Stimulated activated effector memory CD8-positive, alpha-beta T cell treated with anti-CD3 and anti-CD28 coated beads, Interleukin-12 subunit alpha, Interleukin-12 subunit beta, amount 100 ng/mL, for 72 hours (primary cell): ENCODE data around the gene SDCCAG8.
"Not testable (repeated sequence)": the region's sequence is repeated elsewhere in the genome, so short reads cannot be mapped to it uniquely, and the experiment has no call there.

Experiments used
- ATAC-seq: fragments of 150-1000 bp; cut with Tn5 transposase; 2 replicates; pipeline ENCODE4 v1.10.0; 2021
- DNase-seq, 2 donors: peaks; one replicate each; pipeline ENCODE4 v3.0.0; 2021 to 2022; ENCODE audit warnings: low spot score in 2 of 2
- H3K27ac Mint-ChIP-seq: one replicate; pipeline ENCODE4 v1.8.0; 2022; ENCODE audit warnings: mild to moderate bottlenecking, mixed read lengths
- H3K36me3 Mint-ChIP-seq: one replicate; pipeline ENCODE4 v1.8.0; 2022; ENCODE audit warnings: mild to moderate bottlenecking, mixed read lengths
- H3K4me1 Mint-ChIP-seq: one replicate; pipeline ENCODE4 v1.8.0; 2022; ENCODE audit warnings: mixed read lengths
- H3K4me3 Mint-ChIP-seq: one replicate; pipeline ENCODE4 v1.8.0; 2022; ENCODE audit warnings: mild to moderate bottlenecking, mixed read lengths
- H3K9me3 Mint-ChIP-seq: one replicate; pipeline ENCODE4 v1.8.0; 2022; ENCODE audit warnings: mixed read lengths

The SDCCAG8 gene

GRCh38 chr1:243323491-243323890 lies 67.7 kb downstream of the SDCCAG8 start:
- Mint-ChIP-seq H3K4me3 (no peak overlapping the region), H3K27ac (no peak overlapping the region), H3K4me1 (no peaks in the 10 kb centered on the region), H3K36me3 (no peaks in the 10 kb centered on the region), H3K9me3 (no peaks in the 10 kb centered on the region)
- ATAC-seq (no peak), DNase-seq (no peak)

GRCh38 chr1:243325305-243325890 lies 69.6 kb downstream of the SDCCAG8 start:
- DNase-seq = no peak
- H3K27ac Mint-ChIP-seq = no peak overlapping the region
- ATAC-seq = no peak
- no peaks in the 10 kb centered on the region for H3K36me3 Mint-ChIP-seq
- H3K4me3 Mint-ChIP-seq = no peak overlapping the region
- no peaks in the 10 kb centered on the region for H3K4me1 Mint-ChIP-seq
- no peaks in the 10 kb centered on the region for H3K9me3 Mint-ChIP-seq

- Mint-ChIP-seq H3K36me3 (peaks cover 10% of the 10 kb centered on the region), H3K4me3 (no peak overlapping the region), H3K9me3 (no peaks in the 10 kb centered on the region), H3K27ac (no peak overlapping the region), H3K4me1 (no peaks in the 10 kb centered on the region)
- DNase-seq (no peak), ATAC-seq (no peak)
Observed at GRCh38 chr1:243332440-243332839, 76.6 kb downstream of the SDCCAG8 start.

GRCh38 chr1:243335292-243335691 lies 79.5 kb downstream of the SDCCAG8 start:
- no peaks in the 10 kb centered on the region for H3K4me1 Mint-ChIP-seq
- H3K4me3 Mint-ChIP-seq = no peak overlapping the region
- ATAC-seq (no peak), DNase-seq (no peak)
- H3K9me3 Mint-ChIP-seq = no peaks in the 10 kb centered on the region
- peaks cover 10% of the 10 kb centered on the region for H3K36me3 Mint-ChIP-seq
- no peak overlapping the region for H3K27ac Mint-ChIP-seq

- H3K4me1 Mint-ChIP-seq = no peaks in the 10 kb centered on the region
- ATAC-seq = no peak
Observed at GRCh38 chr1:243336163-243336562, 80.3 kb downstream of the SDCCAG8 start.

GRCh38 chr1:243338848-243339247 lies 83.0 kb downstream of the SDCCAG8 start:
- not testable (repeated sequence) for H3K9me3 Mint-ChIP-seq, H3K4me3 Mint-ChIP-seq, H3K4me1 Mint-ChIP-seq, ATAC-seq, H3K36me3 Mint-ChIP-seq, DNase-seq, H3K27ac Mint-ChIP-seq

More at GRCh38 chr1:243336163-243336562, 80.3 kb downstream of the SDCCAG8 start:
- H3K27ac Mint-ChIP-seq = no peak overlapping the region
- H3K36me3 Mint-ChIP-seq = peaks cover 10% of the 10 kb centered on the region
- no peaks in the 10 kb centered on the region for H3K9me3 Mint-ChIP-seq
- no peak for DNase-seq
- no peak overlapping the region for H3K4me3 Mint-ChIP-seq

- no peak overlapping the region for H3K4me3 Mint-ChIP-seq
- H3K4me1 Mint-ChIP-seq = peaks cover 5% of the 10 kb centered on the region
- no peak for DNase-seq
- ATAC-seq = no peak
- no peaks in the 10 kb centered on the region for H3K36me3 Mint-ChIP-seq
- no peak overlapping the region for H3K27ac Mint-ChIP-seq
- H3K9me3 Mint-ChIP-seq = no peaks in the 10 kb centered on the region
Observed at GRCh38 chr1:243341074-243341473, 85.2 kb downstream of the SDCCAG8 start.

- no peaks in the 10 kb centered on the region for H3K9me3 Mint-ChIP-seq
- no peak for DNase-seq
- peaks cover 12% of the 10 kb centered on the region for H3K36me3 Mint-ChIP-seq
- H3K4me1 Mint-ChIP-seq = peaks cover 5% of the 10 kb centered on the region
- no peak overlapping the region for H3K4me3 Mint-ChIP-seq
- no peak overlapping the region for H3K27ac Mint-ChIP-seq
- no peak for ATAC-seq
Observed at GRCh38 chr1:243343970-243344937, 88.4 kb downstream of the SDCCAG8 start.

- no peaks in the 10 kb centered on the region for H3K9me3 Mint-ChIP-seq
- no peak overlapping the region for H3K27ac Mint-ChIP-seq
- H3K4me1 Mint-ChIP-seq = peaks cover 5% of the 10 kb centered on the region
- H3K36me3 Mint-ChIP-seq = peaks cover 12% of the 10 kb centered on the region
- no peak overlapping the region for H3K4me3 Mint-ChIP-seq
- DNase-seq (no peak), ATAC-seq (no peak)
Observed at GRCh38 chr1:243345205-243345604, 89.4 kb downstream of the SDCCAG8 start.

- Mint-ChIP-seq H3K36me3 (peaks cover 12% of the 10 kb centered on the region), H3K9me3 (no peaks in the 10 kb centered on the region), H3K4me3 (no peak overlapping the region), H3K27ac (no peak overlapping the region), H3K4me1 (peaks cover 5% of the 10 kb centered on the region)
- DNase-seq (no peak), ATAC-seq (no peak)
Observed at GRCh38 chr1:243346016-243346415, 90.2 kb downstream of the SDCCAG8 start.

- DNase-seq (no peak), ATAC-seq (no peak)
- H3K9me3 Mint-ChIP-seq = no peaks in the 10 kb centered on the region
- H3K4me1 Mint-ChIP-seq = peaks cover 5% of the 10 kb centered on the region
- H3K27ac Mint-ChIP-seq = no peak overlapping the region
- H3K4me3 Mint-ChIP-seq = no peak overlapping the region
- peaks cover 12% of the 10 kb centered on the region for H3K36me3 Mint-ChIP-seq
Observed at GRCh38 chr1:243346468-243346867, 90.6 kb downstream of the SDCCAG8 start.

GRCh38 chr1:243348331-243348730 lies 92.5 kb downstream of the SDCCAG8 start:
- Mint-ChIP-seq H3K4me3 (no peak overlapping the region), H3K36me3 (peaks cover 12% of the 10 kb centered on the region), H3K9me3 (no peaks in the 10 kb centered on the region), H3K4me1 (peaks cover 5% of the 10 kb centered on the region), H3K27ac (no peak overlapping the region)
- ATAC-seq (no peak), DNase-seq (no peak)

- Mint-ChIP-seq H3K27ac (no peak overlapping the region), H3K9me3 (no peaks in the 10 kb centered on the region), H3K4me1 (peaks cover 2% of the 10 kb centered on the region), H3K4me3 (no peak overlapping the region), H3K36me3 (peaks cover 12% of the 10 kb centered on the region)
- ATAC-seq (no peak), DNase-seq (no peak)
Observed at GRCh38 chr1:243349128-243349527, 93.3 kb downstream of the SDCCAG8 start.

GRCh38 chr1:243351337-243351736 lies 95.5 kb downstream of the SDCCAG8 start:
- no peak for DNase-seq
- no peak overlapping the region for H3K27ac Mint-ChIP-seq
- peaks cover 11% of the 10 kb centered on the region for H3K4me1 Mint-ChIP-seq
- H3K9me3 Mint-ChIP-seq = no peaks in the 10 kb centered on the region
- no peak overlapping the region for H3K4me3 Mint-ChIP-seq
- no peak for ATAC-seq
- H3K36me3 Mint-ChIP-seq = peaks cover 12% of the 10 kb centered on the region

GRCh38 chr1:243354511-243355153 lies 98.8 kb downstream of the SDCCAG8 start:
- H3K27ac Mint-ChIP-seq = peak overlapping the region; percentile 65
- peaks cover 11% of the 10 kb centered on the region for H3K4me1 Mint-ChIP-seq
- H3K9me3 Mint-ChIP-seq = no peaks in the 10 kb centered on the region
- no peaks in the 10 kb centered on the region for H3K36me3 Mint-ChIP-seq
- ATAC-seq = peak; percentile 71
- H3K4me3 Mint-ChIP-seq = peak overlapping the region; percentile 23
- no peak for DNase-seq
